T-helper 1 cell treated with Interleukin-12 subunit alpha and Interleukin-12 subunit beta and Interleukin-4 antibody, amounts not matched to agents 30 μg/mL and 1 μg/mL, for 36 hours (primary cell): Measurements from ENCODE around the gene CXorf65.
A peak's percentile ranks its signal among the peaks of the same experiment; 100 is the strongest.

Experiments
- H3K27ac Mint-ChIP-seq: one replicate; pipeline ENCODE4 v1.8.0; 2021; ENCODE audit warnings: mild to moderate bottlenecking, mixed read lengths
- H3K27me3 Mint-ChIP-seq: one replicate; pipeline ENCODE4 v1.8.0; 2021; ENCODE audit warnings: low read depth, mixed read lengths
- H3K36me3 Mint-ChIP-seq: one replicate; pipeline ENCODE4 v1.8.0; 2021; ENCODE audit warnings: low read depth, mixed read lengths
- H3K4me1 Mint-ChIP-seq: one replicate; pipeline ENCODE4 v1.8.0; 2021; ENCODE audit warnings: low read depth, mixed read lengths
- H3K4me3 Mint-ChIP-seq: one replicate; pipeline ENCODE4 v1.8.0; 2021; ENCODE audit warnings: mild to moderate bottlenecking, moderate library complexity, mixed read lengths
- H3K9me3 Mint-ChIP-seq: one replicate; pipeline ENCODE4 v1.8.0; 2021; ENCODE audit warnings: mixed read lengths

Gene CXorf65

DNA sequence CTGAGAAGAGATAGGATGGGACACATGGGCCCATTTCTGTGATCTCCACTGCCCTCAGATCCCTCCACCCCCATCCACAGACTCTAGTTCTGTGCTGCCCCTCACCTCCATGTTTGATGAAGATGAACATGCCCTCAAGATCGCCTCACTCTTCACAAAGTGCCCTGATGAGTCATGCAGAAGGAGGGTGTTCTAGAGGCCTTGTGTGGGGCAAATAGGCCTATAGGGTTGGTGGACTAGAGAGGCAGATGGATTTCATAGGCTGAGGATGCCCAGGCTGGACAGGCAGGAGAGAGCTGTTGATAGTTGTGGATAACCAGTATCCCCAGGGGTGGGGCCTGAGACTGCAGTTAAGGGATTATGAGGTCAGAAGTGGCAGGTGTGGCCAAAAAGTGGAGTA is at the start of gene CXorf65:
CXorf65 (minus strand) TSS at position 314 of the 400 bp plus-strand sequence; CDS start at position 130, 184 bp downstream.
- H3K4me1 Mint-ChIP-seq, result peaks cover 60% of the 10 kb centered on the region
- peak within 1 kb of the TSS; percentile 100 for H3K4me3 Mint-ChIP-seq
- no peaks in the 10 kb centered on the region for H3K9me3 Mint-ChIP-seq
- H3K27ac Mint-ChIP-seq, result peak within 1 kb of the TSS; percentile 89
- H3K36me3 Mint-ChIP-seq, result peaks cover 65% of the 10 kb centered on the region
- no peaks in the 10 kb centered on the region for H3K27me3 Mint-ChIP-seq

- no peaks in the 10 kb centered on the region for H3K27me3 Mint-ChIP-seq
- H3K9me3 Mint-ChIP-seq, result no peaks in the 10 kb centered on the region
- peaks cover 5% of the 10 kb centered on the region for H3K4me1 Mint-ChIP-seq
- H3K27ac Mint-ChIP-seq, result no peak overlapping the region
- peaks cover 20% of the 10 kb centered on the region for H3K36me3 Mint-ChIP-seq
- H3K4me3 Mint-ChIP-seq, result no peak overlapping the region
Measured at GRCh38 chrX:71154641-71155040, 48.1 kb upstream of the CXorf65 start.

DNA sequence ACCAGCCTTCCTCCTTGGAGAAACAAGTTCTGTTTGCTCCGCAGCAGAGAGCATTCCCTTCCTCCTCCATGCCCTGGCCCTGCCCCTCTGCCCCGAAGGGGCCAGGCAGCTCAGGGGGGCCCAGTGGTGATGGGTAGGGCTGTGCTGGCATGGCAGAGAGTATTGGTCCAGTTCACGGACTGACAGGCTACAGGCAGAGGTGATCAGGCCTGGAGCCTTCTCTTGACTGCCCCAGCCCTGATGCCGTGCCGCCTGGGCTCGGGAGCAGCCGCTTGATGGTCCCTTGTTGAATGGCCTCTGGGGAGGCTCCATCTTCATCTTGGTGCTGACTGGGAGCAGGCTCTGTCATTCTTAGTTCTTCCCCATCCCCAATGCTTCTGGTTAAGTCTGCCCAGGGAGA is 47.7 kb upstream of the CXorf65 start:
- no peak overlapping the region for H3K27ac Mint-ChIP-seq
- H3K9me3 Mint-ChIP-seq, result no peaks in the 10 kb centered on the region
- H3K36me3 Mint-ChIP-seq, result peaks cover 17% of the 10 kb centered on the region
- H3K27me3 Mint-ChIP-seq, result no peaks in the 10 kb centered on the region
- H3K4me3 Mint-ChIP-seq, result no peak overlapping the region
- peaks cover 2% of the 10 kb centered on the region for H3K4me1 Mint-ChIP-seq

DNA sequence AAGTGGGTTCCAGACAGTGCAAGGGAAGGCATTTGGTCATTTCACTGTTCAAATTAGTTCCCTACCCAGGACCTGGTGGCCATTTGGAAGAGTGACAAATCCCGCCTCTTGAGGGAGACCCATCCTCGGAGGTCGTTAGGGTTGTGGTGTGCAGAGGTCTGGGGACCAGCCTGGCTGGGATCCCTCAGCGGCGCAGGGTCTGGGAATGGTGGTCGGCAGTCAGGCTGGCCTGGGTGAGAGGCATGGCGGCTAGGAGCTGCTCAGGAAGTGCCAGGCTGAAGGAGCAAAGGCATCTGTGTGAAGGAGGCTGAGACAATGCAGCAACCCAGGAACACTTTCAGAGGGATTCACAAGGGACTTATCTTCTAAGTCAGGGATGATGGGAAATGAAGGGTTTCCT is 44.8 kb upstream of the CXorf65 start:
- Mint-ChIP-seq H3K36me3 (peaks cover 10% of the 10 kb centered on the region), H3K4me3 (no peak overlapping the region), H3K27me3 (no peaks in the 10 kb centered on the region), H3K27ac (no peak overlapping the region), H3K4me1 (peaks cover 2% of the 10 kb centered on the region), H3K9me3 (no peaks in the 10 kb centered on the region)

- H3K9me3 Mint-ChIP-seq, result no peaks in the 10 kb centered on the region
- no peaks in the 10 kb centered on the region for H3K27me3 Mint-ChIP-seq
- peaks cover 2% of the 10 kb centered on the region for H3K36me3 Mint-ChIP-seq
- no peak overlapping the region for H3K4me3 Mint-ChIP-seq
- no peak overlapping the region for H3K27ac Mint-ChIP-seq
- peaks cover 7% of the 10 kb centered on the region for H3K4me1 Mint-ChIP-seq
Measured at GRCh38 chrX:71148278-71148663, 41.7 kb upstream of the CXorf65 start.

GRCh38 chrX:71147496-71148277 is 41.1 kb upstream of the CXorf65 start:
- peaks cover 1% of the 10 kb centered on the region for H3K36me3 Mint-ChIP-seq
- no peak overlapping the region for H3K27ac Mint-ChIP-seq
- H3K9me3 Mint-ChIP-seq, result no peaks in the 10 kb centered on the region
- H3K4me3 Mint-ChIP-seq, result no peak overlapping the region
- H3K27me3 Mint-ChIP-seq, result no peaks in the 10 kb centered on the region
- H3K4me1 Mint-ChIP-seq, result peaks cover 7% of the 10 kb centered on the region

DNA sequence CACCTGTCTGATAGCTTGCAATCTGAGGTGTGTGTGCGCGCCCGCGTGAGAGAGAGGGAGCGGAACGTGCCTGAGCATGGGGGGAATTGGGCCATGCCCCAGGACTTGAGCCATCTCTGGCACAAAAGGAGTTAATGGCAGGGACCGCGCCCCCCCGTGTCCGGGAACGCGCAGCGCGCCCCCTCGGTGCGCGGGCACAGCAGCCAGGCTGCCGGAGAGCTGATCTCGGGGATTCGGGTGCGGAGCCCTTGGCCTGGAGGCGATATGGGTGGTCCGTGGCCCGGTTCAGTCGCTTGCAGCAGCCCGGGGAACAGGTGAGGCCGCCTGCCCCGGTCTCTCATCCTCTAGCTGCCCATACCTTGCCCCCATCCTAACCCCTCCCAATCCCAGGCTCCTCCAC is 38.1 kb upstream of the CXorf65 start, which contains the start of gene NLGN3:
NLGN3 (plus strand) TSS at position 191 of the 400 bp plus-strand sequence. CDS start 2,909 bp downstream, outside the sequence.
- Mint-ChIP-seq H3K36me3 (peaks cover 4% of the 10 kb centered on the region), H3K4me1 (peaks cover 9% of the 10 kb centered on the region), H3K27me3 (no peaks in the 10 kb centered on the region), H3K27ac (peak within 1 kb of the TSS; percentile 31), H3K9me3 (no peaks in the 10 kb centered on the region), H3K4me3 (no peak within 1 kb of the TSS)

DNA sequence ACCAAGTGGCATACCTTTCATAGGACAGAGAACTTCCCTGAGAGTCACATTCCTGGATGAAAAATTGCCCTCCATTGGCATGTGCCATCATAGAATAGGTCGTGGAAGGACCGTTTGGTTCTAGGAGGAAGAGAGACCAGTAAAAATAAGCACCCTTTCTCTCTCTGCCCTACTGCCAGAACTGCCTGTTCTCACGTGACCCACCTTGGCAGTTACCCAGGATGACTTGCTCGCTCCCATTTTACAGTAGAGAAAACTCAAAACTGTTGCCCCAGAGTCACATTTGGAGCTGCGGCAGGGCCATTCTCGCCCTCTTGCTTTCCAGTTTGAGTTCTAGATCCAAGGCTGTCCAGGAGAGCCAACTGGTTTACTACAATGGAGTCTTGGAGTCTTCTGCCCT is 37.0 kb upstream of the CXorf65 start:
- Mint-ChIP-seq H3K36me3 (peaks cover 11% of the 10 kb centered on the region), H3K4me3 (no peak overlapping the region), H3K27ac (no peak overlapping the region), H3K27me3 (no peaks in the 10 kb centered on the region), H3K4me1 (peaks cover 9% of the 10 kb centered on the region), H3K9me3 (no peaks in the 10 kb centered on the region)

- H3K36me3 Mint-ChIP-seq, result peaks cover 33% of the 10 kb centered on the region
- H3K4me1 Mint-ChIP-seq, result peaks cover 5% of the 10 kb centered on the region
- H3K27me3 Mint-ChIP-seq, result no peaks in the 10 kb centered on the region
- no peak overlapping the region for H3K27ac Mint-ChIP-seq
- H3K4me3 Mint-ChIP-seq, result no peak overlapping the region
- no peaks in the 10 kb centered on the region for H3K9me3 Mint-ChIP-seq
Measured at GRCh38 chrX:71140440-71140839, 33.9 kb upstream of the CXorf65 start.

DNA sequence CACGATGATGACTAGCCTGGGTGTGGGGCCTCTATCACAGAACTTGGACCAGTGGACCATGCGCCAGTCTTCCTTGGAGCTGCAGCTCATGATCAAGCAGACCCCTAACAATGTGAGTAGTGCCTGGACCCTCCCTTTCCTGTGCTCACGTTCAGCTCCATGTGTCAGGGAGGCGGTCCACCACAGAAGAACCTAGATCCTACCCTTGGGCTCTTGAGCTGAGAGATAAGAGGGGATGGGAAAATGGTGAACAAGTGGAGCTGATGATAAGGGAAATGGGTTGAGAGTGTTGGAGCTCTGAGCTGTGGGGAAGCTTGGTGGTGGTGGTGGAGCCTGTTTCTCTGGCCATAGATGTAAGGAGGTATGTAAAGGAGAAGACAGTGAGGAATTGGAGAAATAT is 25.0 kb upstream of the CXorf65 start:
- Mint-ChIP-seq H3K36me3 (peaks cover 55% of the 10 kb centered on the region), H3K4me3 (no peak overlapping the region), H3K27ac (no peak overlapping the region), H3K4me1 (peaks cover 24% of the 10 kb centered on the region), H3K9me3 (no peaks in the 10 kb centered on the region), H3K27me3 (no peaks in the 10 kb centered on the region)

DNA sequence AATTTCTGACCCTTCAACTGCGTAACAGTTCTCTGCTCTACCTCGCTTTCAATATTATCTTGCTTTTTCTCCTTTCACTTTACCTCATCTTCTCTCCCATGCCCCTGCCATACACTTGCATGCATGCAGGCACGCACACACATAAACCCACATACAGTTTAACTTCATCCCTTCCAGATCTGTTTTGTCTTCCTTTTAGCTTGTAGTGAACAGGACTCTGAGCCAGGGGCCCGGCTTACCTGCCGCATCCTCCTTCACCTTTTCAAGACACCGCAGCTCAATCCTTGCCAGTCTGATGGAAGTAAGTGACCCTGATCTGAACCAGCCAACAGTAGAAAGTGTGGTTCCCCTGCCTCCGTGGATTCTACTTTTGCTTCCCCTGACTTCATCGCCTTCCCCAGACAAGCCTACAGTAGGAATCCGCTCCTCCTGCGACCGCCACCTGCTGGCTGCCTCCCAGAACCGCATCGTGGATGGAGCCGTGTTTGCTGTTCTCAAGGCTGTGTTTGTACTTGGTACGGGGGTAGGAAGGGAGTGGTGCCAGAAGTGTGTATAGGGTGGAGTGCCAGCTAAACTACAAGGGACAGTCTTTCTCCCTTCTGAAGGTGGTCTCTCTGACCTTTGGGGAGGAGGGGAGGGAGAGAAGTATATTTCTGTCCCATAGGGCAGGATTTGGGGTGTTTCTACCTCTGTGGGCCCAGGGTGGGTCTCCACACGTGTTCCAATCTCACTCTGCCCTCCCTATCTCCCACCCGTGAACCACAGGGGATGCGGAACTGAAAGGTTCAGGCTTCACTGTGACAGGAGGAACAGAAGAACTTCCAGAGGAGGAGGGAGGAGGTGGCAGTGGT is 22.6 kb upstream of the CXorf65 start:
- Mint-ChIP-seq H3K36me3 (peaks cover 44% of the 10 kb centered on the region), H3K4me3 (peak overlapping the region; percentile 39)

GRCh38 chrX:71128166-71128833 is 21.8 kb upstream of the CXorf65 start:
- Mint-ChIP-seq H3K27me3 (no peaks in the 10 kb centered on the region), H3K9me3 (no peaks in the 10 kb centered on the region), H3K27ac (peak overlapping the region; percentile 45), H3K4me1 (peaks cover 22% of the 10 kb centered on the region), H3K4me3 (no peak overlapping the region), H3K36me3 (peaks cover 50% of the 10 kb centered on the region)

More for the DNA sequence above, 22.6 kb upstream of the CXorf65 start:
- Mint-ChIP-seq H3K27ac (peak overlapping the region; percentile 79), H3K9me3 (no peaks in the 10 kb centered on the region), H3K27me3 (no peaks in the 10 kb centered on the region), H3K4me1 (peaks cover 20% of the 10 kb centered on the region)

GRCh38 chrX:71118985-71119535 is 12.5 kb upstream of the CXorf65 start:
- Mint-ChIP-seq H3K27me3 (no peaks in the 10 kb centered on the region), H3K36me3 (peaks cover 19% of the 10 kb centered on the region), H3K4me1 (peaks cover 19% of the 10 kb centered on the region), H3K4me3 (peak overlapping the region; percentile 79), H3K27ac (peak overlapping the region; percentile 87), H3K9me3 (no peaks in the 10 kb centered on the region)
